Measurements from ENCODE around the gene MKX. TPM values are rescaled to one million over a fixed set of nuclear protein-coding genes. Genes with fewer than 3 reads are reported as not detected.

Gene MKX
- total RNA-seq, 6 experiments from 2014 or later: 36.6 to 99.7 (median 40.6) TPM

- H3K27me3 Mint-ChIP-seq (ENCODE audit: insufficient read depth): 0 out of 2 replicates have a peak, but pooled peaks cover 1% of the 10 kb centered on the region
- DNase-seq: no peak
- H3K36me3 Mint-ChIP-seq (ENCODE audit: low read depth): no peaks in the 10 kb centered on the region; the same call in none of the 2 replicates
- H3K4me3 Mint-ChIP-seq: peak overlapping the region; percentile 38
- no peaks in the 10 kb centered on the region for H3K9me3 Mint-ChIP-seq
- H3K27ac Mint-ChIP-seq: peak overlapping the region; percentile 73
- TF ChIP-seq CTCF (IDR thresholded peaks at IDR 0.05): no peak
- peaks cover 25% of the 10 kb centered on the region for H3K4me1 Mint-ChIP-seq (ENCODE audit: low read depth)
These were observed 66.2 kb downstream of the MKX start for GRCh38 chr10:27679369-27679912.

- H3K4me1 Mint-ChIP-seq (ENCODE audit: low read depth): peaks cover 25% of the 10 kb centered on the region
These were observed 67.5 kb downstream of the MKX start for GRCh38 chr10:27678166-27678565.

GRCh38 chr10:27673065-27673464 is 72.6 kb downstream of the MKX start:
- TF ChIP-seq CTCF (IDR thresholded peaks at IDR 0.05): no peak

More at GRCh38 chr10:27678166-27678565, 67.5 kb downstream of the MKX start:
- DNase-seq: no peak
- Mint-ChIP-seq H3K27ac (0 out of 2 replicates have a peak overlapping the region, but pooled peaks have one; percentile 14), H3K9me3 (no peaks in the 10 kb centered on the region), H3K27me3 (ENCODE audit: insufficient read depth) (0 out of 2 replicates have a peak, but pooled peaks cover 1% of the 10 kb centered on the region), H3K4me3 (no peak overlapping the region), H3K36me3 (ENCODE audit: low read depth) (no peaks in the 10 kb centered on the region; the same call in none of the 2 replicates)
- TF ChIP-seq CTCF (IDR thresholded peaks at IDR 0.05): no peak

GRCh38 chr10:27671821-27672220 is 73.8 kb downstream of the MKX start:
- Mint-ChIP-seq H3K9me3 (no peaks in the 10 kb centered on the region), H3K27ac (no peak overlapping the region), H3K27me3 (ENCODE audit: insufficient read depth) (peaks cover 3% of the 10 kb centered on the region), H3K36me3 (ENCODE audit: low read depth) (0 out of 2 replicates have a peak, but pooled peaks cover 1% of the 10 kb centered on the region), H3K4me1 (ENCODE audit: low read depth) (peaks cover 9% of the 10 kb centered on the region; the same call in 1 of the 2 replicates), H3K4me3 (no peak overlapping the region)
- DNase-seq: no peak
- TF ChIP-seq CTCF (IDR thresholded peaks at IDR 0.05): no peak

More at GRCh38 chr10:27673065-27673464, 72.6 kb downstream of the MKX start:
- peaks cover 9% of the 10 kb centered on the region; the same call in 1 of the 2 replicates for H3K4me1 Mint-ChIP-seq (ENCODE audit: low read depth)
- H3K27ac Mint-ChIP-seq: no peak overlapping the region
- DNase-seq: no peak
- no peaks in the 10 kb centered on the region for H3K9me3 Mint-ChIP-seq
- H3K4me3 Mint-ChIP-seq: no peak overlapping the region
- peaks cover 3% of the 10 kb centered on the region; the same call in 1 of the 2 replicates for H3K27me3 Mint-ChIP-seq (ENCODE audit: insufficient read depth)
- H3K36me3 Mint-ChIP-seq (ENCODE audit: low read depth): no peaks in the 10 kb centered on the region

GRCh38 chr10:27664461-27664860 is 81.2 kb downstream of the MKX start:
- Mint-ChIP-seq H3K4me3 (no peak overlapping the region), H3K27ac (no peak overlapping the region; the same call in 1 of the 2 replicates), H3K27me3 (ENCODE audit: insufficient read depth) (no peaks in the 10 kb centered on the region; the same call in 1 of the 2 replicates), H3K9me3 (peaks cover 3% of the 10 kb centered on the region; the same call in 1 of the 2 replicates), H3K36me3 (ENCODE audit: low read depth) (peaks cover 21% of the 10 kb centered on the region; the same call in 1 of the 2 replicates), H3K4me1 (ENCODE audit: low read depth) (peaks cover 49% of the 10 kb centered on the region)
- TF ChIP-seq CTCF (IDR thresholded peaks at IDR 0.05): no peak
- no peak for DNase-seq
